ENCODE data around the gene APBA1. TPM values are rescaled to one million over a fixed set of nuclear protein-coding genes. Genes with fewer than 3 reads are reported as not detected.

Gene APBA1
- total and polyA plus RNA-seq, 2 of the 8 experiments (the other 6 are each of a cell fraction or from before 2014, with no cell fraction given), result 0.36 to 0.60 TPM

DNA sequence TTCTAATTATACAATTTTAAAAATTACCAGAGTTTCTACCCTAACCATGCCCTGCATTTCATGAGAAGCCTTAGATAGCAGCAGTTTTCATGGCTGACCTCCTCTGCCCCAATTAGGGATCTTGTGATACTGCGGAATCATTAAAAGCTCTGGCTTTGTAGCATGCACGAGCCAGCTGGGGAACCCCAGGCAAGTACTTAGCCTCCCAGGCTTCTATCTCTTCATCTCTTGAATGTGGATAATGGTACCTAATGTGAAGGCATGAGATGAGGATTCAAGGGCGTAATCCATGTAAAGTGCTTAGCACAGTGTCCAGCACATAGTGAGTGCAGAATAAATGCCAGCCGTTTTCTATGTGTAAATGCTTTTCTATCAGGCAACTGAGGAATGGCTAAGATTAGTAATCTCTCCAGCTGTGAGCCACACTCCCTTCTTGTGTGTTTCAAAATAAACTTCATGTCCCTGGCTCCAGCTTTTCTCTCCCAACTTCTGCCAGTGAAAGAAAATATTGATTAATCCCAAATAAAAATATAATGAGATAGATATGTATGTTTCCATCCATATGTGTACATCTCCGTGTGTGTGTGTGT, 88.4 kb downstream of the APBA1 start:
- Histone ChIP-seq H3K23ac (ENCODE audit: insufficient read length) (no peak overlapping the region), H3K18ac (ENCODE audit: extremely low read depth, low read length) (no peak overlapping the region), H3K79me2 (ENCODE audit: control insufficient read depth in 1 of 2, insufficient read depth in 2 of 2, low read length in 2 of 2) (no peaks in the 10 kb centered on the region), H2AK5ac (ENCODE audit: low read depth, low read length) (no peak overlapping the region), H3K9ac (replicated peaks in 1 of 4; ENCODE audit: extremely low read depth in 1 of 4, low read depth in 3 of 4, low read length in 3 of 4) (no peak overlapping the region), H4K91ac (replicated peaks; ENCODE audit: insufficient read length, low read length) (no peak overlapping the region), H2BK15ac (ENCODE audit: low read length) (no peak overlapping the region), H3K4me1 (replicated peaks in 1 of 4; ENCODE audit: control insufficient read depth in 3 of 4, insufficient read depth in 4 of 4, low read length in 3 of 4) (peaks cover 0 to 2% (median 0%) of the 10 kb centered on the region in 4 experiments; a peak in 1 of 7 replicates), H3K23me2 (ENCODE audit: low read depth, low read length) (no peaks in the 10 kb centered on the region), H2BK12ac (ENCODE audit: low read depth, low read length) (no peak overlapping the region), H4K8ac (ENCODE audit: extremely low read depth, insufficient read depth, low read length) (no peak overlapping the region), H3K56ac (replicated peaks; ENCODE audit: insufficient read length, low read depth, low read length) (no peak overlapping the region), H3K4me2 (ENCODE audit: insufficient read depth in 1 of 2, low read depth in 2 of 2, low read length in 2 of 2) (no peak overlapping the region), H3K27ac (ENCODE audit: low read depth, low read length) (no peak overlapping the region), H2BK5ac (ENCODE audit: low read depth, low read length) (no peak overlapping the region), H3K9me3 (ENCODE audit: insufficient read depth in 2 of 2, low read depth in 1 of 2, low read length in 1 of 2) (no peaks in the 10 kb centered on the region), H3K36me3 (ENCODE audit: control insufficient read depth in 2 of 4, insufficient read depth in 4 of 4, low read length in 3 of 4) (no peaks in the 10 kb centered on the region), H4K20me1 (replicated peaks in 1 of 2; ENCODE audit: control insufficient read depth in 1 of 2, insufficient read depth in 2 of 2, low read length in 2 of 2) (peaks cover 0 to 3% of the 10 kb centered on the region in 2 experiments), H3K14ac (ENCODE audit: insufficient read length) (no peak overlapping the region), H2AFZ (ENCODE audit: low read length) (no peak overlapping the region), H3K27me3 (replicated peaks in 1 of 4; ENCODE audit: control insufficient read depth in 3 of 4, extremely low read depth in 1 of 4, insufficient read depth in 3 of 4, low read length in 3 of 4) (peaks cover 3 to 35% (median 24%) of the 10 kb centered on the region in 4 experiments), H3K4ac (replicated peaks; ENCODE audit: insufficient read length, low read depth, low read length) (no peak overlapping the region), H4K5ac (ENCODE audit: insufficient read length, low read depth, low read length) (no peak overlapping the region), H2BK120ac (replicated peaks; ENCODE audit: low read depth, low read length) (no peak overlapping the region), H3K79me1 (ENCODE audit: low read depth, low read length) (no peaks in the 10 kb centered on the region), H2BK20ac (ENCODE audit: low read length) (no peak overlapping the region), H3K4me3 (ENCODE audit: extremely low read depth in 1 of 4, insufficient read depth in 2 of 4, low read depth in 3 of 4, low read length in 4 of 4) (no peak overlapping the region)
- WGBS, 2 experiments (ENCODE audit: extremely low coverage in 1 of 2, insufficient coverage in 1 of 2, insufficient read length in 1 of 2, insufficient replicate concordance in 2 of 2, low coverage in 1 of 2, low lambda C conversion rate in 2 of 2, missing lambda C conversion rate in 1 of 2), result 85% methylated on average over 5 of the region's 5 CpGs; no CpG with 5 or more reads in 1 of the 2 experiments
- no peak for DNase-seq (ENCODE audit: low read depth in 1 of 2, low spot score in 2 of 2)
- no peak for TF ChIP-seq CREB1 (IDR thresholded peaks at IDR 0.05)
- FAIRE-seq, result no peak
- ChIA-PET CTCF (ENCODE audit: partially characterized antibody) (interaction anchor here (1.5 kb wide), 1 partner anchor 161 kb away, joined by 8 read pairs; no protein-coding TSS in a partner anchor), POLR2A (ENCODE audit: partially characterized antibody) (no interaction called here)

Data from H1 (cell line).